ENCODE data around the gene PGGHG.

DNA sequence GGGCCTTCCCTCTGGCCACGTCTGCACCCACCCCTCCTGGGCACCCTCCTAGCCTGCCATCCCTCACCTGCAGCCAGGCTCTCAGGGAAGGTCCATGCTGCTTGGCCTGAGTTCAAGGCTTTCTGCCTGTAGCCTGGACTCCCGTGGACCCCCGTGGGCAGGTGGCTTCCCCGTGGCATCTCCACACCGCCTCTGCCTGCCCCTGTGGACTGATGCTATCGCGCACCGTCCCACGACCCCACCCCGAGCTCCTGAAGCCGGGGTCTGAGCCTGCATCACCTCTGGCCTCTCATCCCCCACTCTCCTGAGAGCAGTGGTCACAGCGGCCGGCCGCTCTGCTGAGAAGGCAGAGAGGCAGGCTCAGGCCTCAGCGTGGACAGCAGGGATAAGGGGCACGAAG lies 5.9 kb downstream of the PGGHG start:
- TF ChIP-seq, protein P1, sequence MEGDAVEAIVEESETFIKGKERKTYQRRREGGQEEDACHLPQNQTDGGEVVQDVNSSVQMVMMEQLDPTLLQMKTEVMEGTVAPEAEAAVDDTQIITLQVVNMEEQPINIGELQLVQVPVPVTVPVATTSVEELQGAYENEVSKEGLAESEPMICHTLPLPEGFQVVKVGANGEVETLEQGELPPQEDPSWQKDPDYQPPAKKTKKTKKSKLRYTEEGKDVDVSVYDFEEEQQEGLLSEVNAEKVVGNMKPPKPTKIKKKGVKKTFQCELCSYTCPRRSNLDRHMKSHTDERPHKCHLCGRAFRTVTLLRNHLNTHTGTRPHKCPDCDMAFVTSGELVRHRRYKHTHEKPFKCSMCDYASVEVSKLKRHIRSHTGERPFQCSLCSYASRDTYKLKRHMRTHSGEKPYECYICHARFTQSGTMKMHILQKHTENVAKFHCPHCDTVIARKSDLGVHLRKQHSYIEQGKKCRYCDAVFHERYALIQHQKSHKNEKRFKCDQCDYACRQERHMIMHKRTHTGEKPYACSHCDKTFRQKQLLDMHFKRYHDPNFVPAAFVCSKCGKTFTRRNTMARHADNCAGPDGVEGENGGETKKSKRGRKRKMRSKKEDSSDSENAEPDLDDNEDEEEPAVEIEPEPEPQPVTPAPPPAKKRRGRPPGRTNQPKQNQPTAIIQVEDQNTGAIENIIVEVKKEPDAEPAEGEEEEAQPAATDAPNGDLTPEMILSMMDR (IDR thresholded peaks at IDR 0.05; ENCODE audit: low read length) = no peak
- TF ChIP-seq EZH2 (IDR thresholded peaks at IDR 0.05; ENCODE audit: borderline replicate concordance, low read length) = no peak
